ENCODE data around the gene SPAG16. TPM values are rescaled to one million over a fixed set of nuclear protein-coding genes. Genes with fewer than 3 reads are reported as not detected.

Gene SPAG16
- total RNA-seq, 1 donor from 2014 or later = 20.6 TPM

GRCh38 chr2:213644926-213645325 lies 360.7 kb downstream of the SPAG16 start:
- no peaks in the 10 kb centered on the region for H3K36me3 ChIP-seq
- DNase-seq = no peak
- intact Hi-C loops (cut with micrococcal nuclease) = no loop called here
- no peaks in the 10 kb centered on the region for H3K4me1 ChIP-seq
- peaks cover 3% of the 10 kb centered on the region for H3K9me3 ChIP-seq (replicated peaks)
- TF ChIP-seq CTCF (IDR thresholded peaks at IDR 0.05; ENCODE audit: borderline replicate concordance) = no peak
- H3K27me3 ChIP-seq (ENCODE audit: low read depth) = no peaks in the 10 kb centered on the region
- H3K27ac ChIP-seq (replicated peaks) = no peak overlapping the region
- H3K4me3 ChIP-seq = no peak overlapping the region

- H3K4me3 ChIP-seq = no peak overlapping the region
- intact Hi-C loops (cut with micrococcal nuclease) = no loop called here
- no peaks in the 10 kb centered on the region for H3K27me3 ChIP-seq (ENCODE audit: low read depth)
- no peaks in the 10 kb centered on the region for H3K4me1 ChIP-seq
- no peak for TF ChIP-seq CTCF (IDR thresholded peaks at IDR 0.05; ENCODE audit: borderline replicate concordance)
- no peak for DNase-seq
- H3K27ac ChIP-seq (replicated peaks) = no peak overlapping the region
- no peaks in the 10 kb centered on the region for H3K36me3 ChIP-seq
- H3K9me3 ChIP-seq (replicated peaks) = no peaks in the 10 kb centered on the region
Measured at GRCh38 chr2:213649176-213649575, 364.9 kb downstream of the SPAG16 start.

- Histone ChIP-seq H3K27me3 (ENCODE audit: low read depth) (no peaks in the 10 kb centered on the region), H3K27ac (replicated peaks) (no peak overlapping the region), H3K4me3 (no peak overlapping the region), H3K9me3 (replicated peaks) (peaks cover 49% of the 10 kb centered on the region), H3K4me1 (no peaks in the 10 kb centered on the region), H3K36me3 (no peaks in the 10 kb centered on the region)
- intact Hi-C loops (cut with micrococcal nuclease) = no loop called here
- no peak for DNase-seq
- no peak for TF ChIP-seq CTCF (IDR thresholded peaks at IDR 0.05; ENCODE audit: borderline replicate concordance)
Measured at GRCh38 chr2:213664817-213665216, 380.6 kb downstream of the SPAG16 start.

- Histone ChIP-seq H3K27ac (replicated peaks) (no peak overlapping the region), H3K36me3 (no peaks in the 10 kb centered on the region), H3K4me1 (no peaks in the 10 kb centered on the region), H3K4me3 (no peak overlapping the region), H3K27me3 (ENCODE audit: low read depth) (no peaks in the 10 kb centered on the region), H3K9me3 (replicated peaks) (peaks cover 55% of the 10 kb centered on the region)
- intact Hi-C loops (cut with micrococcal nuclease) = no loop called here
- DNase-seq = no peak
- TF ChIP-seq CTCF (IDR thresholded peaks at IDR 0.05; ENCODE audit: borderline replicate concordance) = no peak
Measured at GRCh38 chr2:213669657-213670056, 385.4 kb downstream of the SPAG16 start.

- Histone ChIP-seq H3K4me3 (no peak overlapping the region), H3K27ac (replicated peaks) (no peak overlapping the region), H3K36me3 (no peaks in the 10 kb centered on the region), H3K4me1 (no peaks in the 10 kb centered on the region), H3K27me3 (ENCODE audit: low read depth) (no peaks in the 10 kb centered on the region), H3K9me3 (replicated peaks) (peaks cover 38% of the 10 kb centered on the region)
- DNase-seq = no peak
- TF ChIP-seq CTCF (IDR thresholded peaks at IDR 0.05; ENCODE audit: borderline replicate concordance) = no peak
- intact Hi-C loops (cut with micrococcal nuclease) = no loop called here
Measured at GRCh38 chr2:213678437-213679218, 394.4 kb downstream of the SPAG16 start.
